Skeletal muscle tissue (tissue), 4 donors: ENCODE results near the gene CCDC187. TPM values are rescaled to one million over a fixed set of nuclear protein-coding genes. Genes with fewer than 3 reads are reported as not detected.

ENCODE experiments used
- H3K27ac ChIP-seq: one replicate; pipeline ENCODE4 v1.7.0; 2013; ENCODE audit warnings: mild to moderate bottlenecking, low read depth, low read length, inconsistent platforms
- H3K27me3 ChIP-seq, 3 donors: one replicate each; pipeline ENCODE4 v1.7.0; 2013; ENCODE audit warnings: low read length in 3 of 3; ENCODE audit not compliant: control insufficient read depth in 3 of 3, insufficient read depth in 3 of 3
- H3K36me3 ChIP-seq, 3 donors: one replicate each; pipeline ENCODE4 v1.7.0; 2013; ENCODE audit warnings: low read length in 3 of 3; ENCODE audit not compliant: control insufficient read depth in 3 of 3, insufficient read depth in 3 of 3
- H3K4me1 ChIP-seq, 3 donors: one replicate each; pipeline ENCODE4 v1.7.0; 2013; ENCODE audit warnings: low read length in 3 of 3, mild to moderate bottlenecking in 3 of 3; ENCODE audit not compliant: control insufficient read depth in 3 of 3, insufficient read depth in 3 of 3
- H3K4me3 ChIP-seq, 3 donors: one replicate each; pipeline ENCODE4 v1.7.0; 2013; ENCODE audit warnings: low read length in 3 of 3
- H3K9ac ChIP-seq, 3 donors: one replicate each; pipeline ENCODE4 v1.7.0; 2013; ENCODE audit warnings: low read length in 3 of 3, mild to moderate bottlenecking in 3 of 3, moderate library complexity in 2 of 3, low read depth in 1 of 3
- H3K9me3 ChIP-seq, 3 donors: one replicate each; pipeline ENCODE4 v1.7.0; 2013; ENCODE audit warnings: low read length in 3 of 3; ENCODE audit not compliant: control insufficient read depth in 3 of 3
- total RNA-seq: library from RNA; depleted of rRNA; stranded (reverse); fragments of >200 nt; gene quantifications from one replicate; pipeline ENCODE4 v1.2.3, GENCODE V29; 2014
- donor health status: Osteomylitis.

CCDC187 gene
- total RNA-seq, 1 donor from 2014 or later, result under 0.01 TPM

DNA sequence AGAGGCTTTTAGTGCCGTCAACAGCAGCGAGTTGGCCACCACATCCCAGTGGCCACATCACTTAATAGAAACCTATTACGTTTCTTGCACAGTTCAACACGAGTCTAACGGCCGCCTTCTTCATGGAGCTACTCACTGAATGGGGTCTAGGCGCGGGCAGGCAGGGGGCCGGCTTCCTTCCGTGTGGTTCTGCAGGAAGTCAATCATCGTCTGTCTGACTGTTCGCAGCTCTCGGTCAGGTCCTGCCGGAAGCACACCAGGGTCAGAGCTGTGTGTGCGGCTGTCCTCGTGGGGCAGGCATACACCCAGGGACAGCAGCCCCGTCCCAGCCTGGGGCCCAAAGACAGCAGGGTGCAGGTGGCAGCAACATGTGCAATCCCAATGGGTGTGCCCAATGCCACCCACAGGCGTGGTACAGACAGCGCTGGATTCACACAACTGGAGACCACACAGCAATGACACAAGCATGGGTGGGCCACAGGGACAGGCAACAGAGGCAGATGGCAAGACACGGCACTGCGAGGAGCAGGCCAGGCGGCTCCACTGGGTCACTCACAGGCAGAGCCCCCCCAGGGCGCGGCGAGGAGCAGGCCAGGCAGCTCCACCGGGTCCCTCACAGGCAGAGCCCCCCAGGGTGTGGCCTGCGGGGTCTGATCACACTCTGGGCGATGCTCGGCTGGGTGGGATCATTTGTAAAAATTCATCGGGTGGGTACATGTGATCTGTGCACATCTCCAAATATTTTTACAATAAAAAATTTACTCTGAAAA is 79.8 kb downstream of the CCDC187 start:
- no peaks in the 10 kb centered on the region for H3K9me3 ChIP-seq
- no peaks in the 10 kb centered on the region for H3K27me3 ChIP-seq
- H3K4me1 ChIP-seq, result no peaks in the 10 kb centered on the region
- H3K4me3 ChIP-seq, result no peak overlapping the region
- peaks cover 18 to 28% (median 23%) of the 10 kb centered on the region in 3 donors for H3K36me3 ChIP-seq
- H3K27ac ChIP-seq, result no peak overlapping the region
- no peak overlapping the region for H3K9ac ChIP-seq

DNA sequence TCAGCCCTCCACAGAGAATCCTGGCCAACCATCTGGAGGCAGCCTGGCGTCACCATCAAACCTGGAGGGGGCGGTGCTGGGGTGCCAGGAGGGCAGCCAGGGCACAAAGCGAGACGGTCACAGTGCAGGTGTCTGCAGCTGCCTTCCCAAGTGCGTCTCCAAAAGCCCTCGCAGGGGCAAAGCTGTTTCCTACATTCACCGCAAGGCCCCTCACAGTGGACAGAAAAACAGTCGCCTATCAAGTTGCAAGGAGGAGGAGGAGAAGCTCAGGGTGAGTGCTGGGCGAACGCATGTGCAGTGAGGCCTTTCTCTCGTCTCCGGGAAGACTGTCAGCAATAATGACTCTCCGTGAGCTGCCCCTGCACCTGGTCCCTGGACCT is 81.0 kb downstream of the CCDC187 start:
- Histone ChIP-seq H3K27ac (no peak overlapping the region), H3K27me3 (no peaks in the 10 kb centered on the region), H3K4me1 (no peaks in the 10 kb centered on the region), H3K4me3 (no peak overlapping the region), H3K36me3 (peaks cover 23 to 32% (median 23%) of the 10 kb centered on the region in 3 donors), H3K9ac (no peak overlapping the region), H3K9me3 (no peaks in the 10 kb centered on the region)

DNA sequence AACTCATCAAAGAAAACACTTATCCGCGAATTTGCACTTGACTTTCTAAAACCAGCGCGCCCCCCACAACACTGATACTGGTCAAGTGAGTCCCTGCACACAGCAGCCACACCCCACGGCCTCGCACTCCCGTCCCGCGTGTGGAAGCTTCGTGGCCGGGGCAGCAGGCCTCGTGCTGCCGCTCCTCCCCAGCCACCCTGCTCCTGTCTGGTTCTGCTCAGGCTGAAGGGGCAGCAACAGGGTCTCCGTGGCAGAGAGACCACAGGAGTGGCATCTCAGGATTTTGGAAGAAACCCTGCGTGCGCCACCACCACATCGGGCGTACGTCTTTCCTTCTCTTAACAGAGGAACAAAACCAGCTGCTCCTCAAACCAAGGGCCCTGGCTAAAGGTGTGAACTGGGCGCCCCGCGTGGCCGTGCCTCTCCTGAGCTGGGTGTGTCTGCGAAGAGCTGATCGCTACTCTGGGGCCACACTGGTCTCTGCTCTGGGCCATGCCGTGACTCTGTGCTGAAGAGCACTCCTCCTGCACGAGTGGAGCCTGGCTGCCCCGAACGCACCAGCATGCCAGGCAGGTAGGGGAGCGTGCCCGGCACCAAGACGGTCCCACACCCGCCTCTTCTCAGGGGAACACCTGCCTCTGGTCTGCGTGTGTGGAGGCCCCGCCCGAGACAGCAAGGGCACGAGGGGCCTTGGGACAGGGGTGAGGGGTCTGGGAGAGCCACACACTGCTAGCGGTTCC is 81.6 kb downstream of the CCDC187 start:
- H3K27ac ChIP-seq, result no peak overlapping the region
- no peak overlapping the region for H3K4me3 ChIP-seq
- no peaks in the 10 kb centered on the region for H3K27me3 ChIP-seq
- H3K4me1 ChIP-seq, result no peaks in the 10 kb centered on the region
- H3K9ac ChIP-seq, result no peak overlapping the region
- no peaks in the 10 kb centered on the region for H3K9me3 ChIP-seq
- H3K36me3 ChIP-seq, result peaks cover 23 to 32% (median 23%) of the 10 kb centered on the region in 3 donors

DNA sequence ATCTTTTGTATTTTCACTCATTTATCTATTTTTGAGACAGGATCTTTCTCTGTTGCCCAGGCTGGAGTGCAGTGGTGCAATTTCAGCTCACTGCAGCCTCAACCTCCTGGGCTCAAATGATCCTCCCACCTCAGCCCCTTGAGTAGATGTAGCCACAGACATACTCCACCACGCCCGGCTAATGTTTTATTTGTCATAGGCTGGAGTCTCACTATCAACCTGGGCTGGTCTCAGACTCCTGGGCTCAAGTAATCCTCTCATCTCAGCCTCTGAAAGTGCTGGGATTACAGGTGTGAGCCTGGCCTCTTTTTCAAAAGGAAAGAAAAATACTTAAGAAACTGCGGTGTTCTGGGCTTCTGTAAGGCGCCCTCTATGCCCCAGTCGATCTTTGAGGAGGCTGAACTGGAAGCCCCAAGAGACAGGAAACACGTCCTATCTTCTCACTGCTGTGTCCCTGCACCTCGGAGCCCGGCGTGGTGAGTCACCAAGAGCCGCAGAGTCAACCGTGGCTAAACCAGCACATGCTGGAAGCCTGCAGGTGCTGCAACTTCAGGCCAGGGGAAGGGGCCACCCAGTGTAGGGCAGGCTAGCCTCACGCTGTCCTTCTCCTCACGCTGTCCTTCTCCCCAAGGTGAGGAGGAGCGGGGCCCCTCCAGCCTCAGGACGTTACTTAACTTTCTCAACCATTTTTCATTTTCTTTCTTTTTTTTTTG is 83.7 kb downstream of the CCDC187 start:
- H3K4me1 ChIP-seq, result no peaks in the 10 kb centered on the region
- H3K36me3 ChIP-seq, result peaks cover 26 to 39% (median 35%) of the 10 kb centered on the region in 3 donors
- H3K9ac ChIP-seq, result no peak overlapping the region
- H3K9me3 ChIP-seq, result no peaks in the 10 kb centered on the region
- no peaks in the 10 kb centered on the region for H3K27me3 ChIP-seq
- no peak overlapping the region for H3K4me3 ChIP-seq
- H3K27ac ChIP-seq, result no peak overlapping the region

DNA sequence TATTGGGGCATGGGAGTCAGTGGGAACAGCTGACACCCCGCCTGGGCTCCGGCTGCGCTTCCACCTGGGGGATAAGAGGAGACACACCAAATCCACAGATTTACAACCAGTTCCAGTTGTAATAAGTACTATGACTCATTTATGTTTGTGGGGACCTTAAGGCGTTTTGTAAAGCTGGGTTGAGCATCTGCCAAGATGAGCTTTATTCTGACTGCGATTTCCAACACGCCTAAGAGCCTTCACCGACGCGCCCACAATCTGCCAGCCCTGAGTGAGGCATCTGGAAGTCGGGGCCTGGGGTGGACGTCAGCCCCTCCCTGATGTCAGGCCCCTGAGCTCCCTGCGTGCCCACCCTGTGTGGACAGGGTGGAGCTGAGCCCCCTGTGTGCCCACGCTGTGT is 84.6 kb downstream of the CCDC187 start:
- no peaks in the 10 kb centered on the region for H3K9me3 ChIP-seq
- no peaks in the 10 kb centered on the region for H3K4me1 ChIP-seq
- H3K4me3 ChIP-seq, result no peak overlapping the region
- H3K9ac ChIP-seq, result no peak overlapping the region
- H3K27me3 ChIP-seq, result no peaks in the 10 kb centered on the region
- no peak overlapping the region for H3K27ac ChIP-seq
- peaks cover 33 to 45% (median 41%) of the 10 kb centered on the region in 3 donors for H3K36me3 ChIP-seq

DNA sequence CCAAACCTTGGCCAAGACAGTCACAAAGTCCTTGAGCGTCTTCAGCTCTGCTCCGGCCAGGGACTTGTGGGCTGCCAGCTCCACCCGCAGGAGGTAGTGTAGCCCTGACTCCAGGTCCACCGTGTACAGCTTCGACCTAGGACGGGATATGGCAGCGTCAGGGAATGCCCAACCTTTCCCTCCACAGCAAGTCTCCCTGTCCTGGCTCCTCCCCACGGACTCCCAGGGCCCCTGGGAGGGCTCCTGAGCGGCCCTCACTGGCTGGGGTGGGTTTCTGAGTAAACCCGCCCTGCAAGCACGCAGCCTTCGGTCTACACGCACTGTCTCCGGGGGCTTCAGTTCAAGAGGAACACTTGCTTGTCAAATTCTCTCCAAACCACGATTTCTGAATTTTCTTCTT is 85.2 kb downstream of the CCDC187 start:
- H3K27ac ChIP-seq, result no peak overlapping the region
- H3K27me3 ChIP-seq, result no peaks in the 10 kb centered on the region
- H3K4me3 ChIP-seq, result no peak overlapping the region
- no peaks in the 10 kb centered on the region for H3K9me3 ChIP-seq
- H3K4me1 ChIP-seq, result no peaks in the 10 kb centered on the region
- H3K9ac ChIP-seq, result no peak overlapping the region
- H3K36me3 ChIP-seq, result peaks cover 36 to 46% (median 39%) of the 10 kb centered on the region in 3 donors

DNA sequence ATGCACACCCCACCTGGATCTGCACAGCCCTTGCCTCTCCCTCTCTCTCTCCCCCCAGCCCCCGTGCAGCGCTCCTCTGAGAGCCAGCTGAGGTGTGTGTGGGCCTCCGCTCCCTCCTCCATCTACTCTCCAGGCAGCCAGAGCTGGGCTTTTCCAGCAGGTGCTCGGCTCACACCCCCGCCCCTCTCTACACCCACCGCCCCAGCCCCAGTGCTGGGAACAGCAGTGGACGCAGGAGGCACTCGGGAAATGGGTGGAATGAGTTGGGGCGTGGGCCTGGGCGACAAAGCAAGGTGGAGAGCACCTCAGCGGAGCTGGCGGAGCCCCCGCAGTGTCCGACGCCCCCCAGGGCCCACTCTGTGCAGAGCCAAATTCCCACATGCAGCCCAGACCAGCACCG is 85.6 kb downstream of the CCDC187 start:
- Histone ChIP-seq H3K4me3 (no peak overlapping the region), H3K27ac (no peak overlapping the region), H3K36me3 (peaks cover 36 to 46% (median 37%) of the 10 kb centered on the region in 3 donors)

DNA sequence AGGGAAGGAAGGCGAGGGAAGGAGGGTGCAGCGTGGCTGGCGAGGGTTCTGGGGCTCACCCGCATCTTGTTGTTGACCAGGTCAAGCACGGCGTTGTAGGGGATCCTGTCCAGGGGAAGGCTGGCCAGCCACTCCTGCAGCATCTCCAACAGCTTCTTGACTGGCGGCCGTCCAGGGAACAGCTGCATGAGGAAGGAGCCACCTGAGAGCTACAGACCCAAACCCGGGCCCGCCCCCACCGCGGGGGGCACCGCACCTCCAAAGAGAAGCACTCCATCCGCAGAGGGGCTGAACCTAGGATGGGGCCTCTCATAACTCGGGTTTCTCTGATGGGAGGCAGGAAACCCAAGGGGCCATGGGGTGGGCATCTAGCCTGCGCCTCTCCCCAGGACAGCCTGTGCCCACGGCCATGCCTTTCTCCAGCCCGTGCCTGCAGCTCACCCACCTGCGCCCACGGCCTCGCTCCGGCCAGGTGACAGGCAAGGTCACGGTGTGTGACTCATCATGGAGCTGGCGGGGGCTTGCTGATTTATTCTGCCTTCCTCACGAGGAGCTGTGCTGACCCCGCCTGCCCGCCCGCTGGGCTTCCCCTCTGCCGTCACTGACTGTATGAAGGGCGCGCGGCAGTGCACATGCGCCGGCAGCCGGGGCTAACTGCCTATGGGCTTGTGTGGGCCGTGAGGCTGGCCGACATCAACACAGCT is 87.2 kb downstream of the CCDC187 start:
- Histone ChIP-seq H3K27me3 (no peaks in the 10 kb centered on the region), H3K4me1 (no peaks in the 10 kb centered on the region), H3K27ac (no peak overlapping the region), H3K9ac (no peak overlapping the region), H3K36me3 (peaks cover 31 to 47% (median 32%) of the 10 kb centered on the region in 3 donors), H3K4me3 (no peak overlapping the region), H3K9me3 (no peaks in the 10 kb centered on the region)

More for the DNA sequence above, 85.6 kb downstream of the CCDC187 start:
- H3K9me3 ChIP-seq, result no peaks in the 10 kb centered on the region
- no peaks in the 10 kb centered on the region for H3K4me1 ChIP-seq
- H3K9ac ChIP-seq, result no peak overlapping the region
- H3K27me3 ChIP-seq, result no peaks in the 10 kb centered on the region

DNA sequence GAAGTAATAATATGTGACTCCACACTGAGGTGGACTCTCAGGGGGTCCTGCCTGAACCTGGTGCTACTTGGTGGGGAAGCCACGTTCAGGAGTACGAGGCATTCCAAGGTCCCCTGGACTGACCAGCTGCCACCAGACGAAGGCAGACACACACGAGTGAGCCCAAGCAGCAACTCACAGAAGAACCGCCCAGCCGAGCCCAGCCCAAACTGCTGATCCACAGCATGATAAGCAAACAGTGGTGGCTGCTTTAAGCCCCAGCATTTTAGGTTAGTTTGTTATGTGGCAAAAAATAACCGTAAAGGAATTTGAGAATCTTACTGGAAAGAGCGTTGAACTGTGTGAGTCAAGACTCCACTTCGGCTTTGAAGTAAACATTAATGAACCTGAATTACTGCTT is 90.2 kb downstream of the CCDC187 start:
- Histone ChIP-seq H3K27ac (no peak overlapping the region), H3K9ac (no peak overlapping the region), H3K4me3 (no peak overlapping the region), H3K4me1 (no peaks in the 10 kb centered on the region), H3K9me3 (no peaks in the 10 kb centered on the region), H3K27me3 (no peaks in the 10 kb centered on the region), H3K36me3 (peaks cover 29 to 63% (median 37%) of the 10 kb centered on the region in 3 donors)
